SU-DHL-6 (cell line): ENCODE measurements around the gene SYCN.

Experiments
- EZH2phosphoT487 ChIP-seq: fragments of 200-600 bp; sonication (generic), shearing (Covaris generic); conservative IDR thresholded peaks from 2 replicates; pipeline ENCODE4 v1.6.1; 2018; ENCODE audit warnings: mild to moderate bottlenecking, antibody characterized with exemption, low read length, moderate library complexity, mixed read lengths
- TF ChIP-seq, protein P1 (sequence below): fragments of 200-600 bp; sonication (generic); IDR thresholded peaks from one replicate; pipeline ENCODE4 v1.5.1; 2017; ENCODE audit warnings: antibody characterized with exemption, mild to moderate bottlenecking, low read length, moderate library complexity; ENCODE audit not compliant: insufficient read depth, poor library complexity, severe bottlenecking

DNA sequence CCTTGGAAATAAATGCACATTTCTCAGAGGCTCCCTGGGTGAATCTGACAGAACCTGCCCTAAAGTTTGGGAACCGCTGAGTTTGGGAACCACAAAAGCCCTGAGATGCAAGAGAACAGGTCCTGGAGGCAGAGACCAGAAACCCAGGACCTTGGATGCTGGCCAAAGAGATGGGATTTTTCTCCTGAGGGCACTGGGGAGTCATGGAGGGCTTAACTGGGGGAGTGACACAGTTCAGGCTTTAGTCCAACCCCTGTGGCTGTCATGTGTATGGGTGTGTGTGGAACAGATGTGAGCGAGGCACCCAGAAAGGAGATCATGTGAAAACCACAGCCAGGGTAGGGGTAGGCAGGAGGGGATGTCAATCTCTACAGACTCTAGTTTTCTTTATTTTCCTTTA lies 11.2 kb downstream of the SYCN start:
- TF ChIP-seq, protein P1, sequence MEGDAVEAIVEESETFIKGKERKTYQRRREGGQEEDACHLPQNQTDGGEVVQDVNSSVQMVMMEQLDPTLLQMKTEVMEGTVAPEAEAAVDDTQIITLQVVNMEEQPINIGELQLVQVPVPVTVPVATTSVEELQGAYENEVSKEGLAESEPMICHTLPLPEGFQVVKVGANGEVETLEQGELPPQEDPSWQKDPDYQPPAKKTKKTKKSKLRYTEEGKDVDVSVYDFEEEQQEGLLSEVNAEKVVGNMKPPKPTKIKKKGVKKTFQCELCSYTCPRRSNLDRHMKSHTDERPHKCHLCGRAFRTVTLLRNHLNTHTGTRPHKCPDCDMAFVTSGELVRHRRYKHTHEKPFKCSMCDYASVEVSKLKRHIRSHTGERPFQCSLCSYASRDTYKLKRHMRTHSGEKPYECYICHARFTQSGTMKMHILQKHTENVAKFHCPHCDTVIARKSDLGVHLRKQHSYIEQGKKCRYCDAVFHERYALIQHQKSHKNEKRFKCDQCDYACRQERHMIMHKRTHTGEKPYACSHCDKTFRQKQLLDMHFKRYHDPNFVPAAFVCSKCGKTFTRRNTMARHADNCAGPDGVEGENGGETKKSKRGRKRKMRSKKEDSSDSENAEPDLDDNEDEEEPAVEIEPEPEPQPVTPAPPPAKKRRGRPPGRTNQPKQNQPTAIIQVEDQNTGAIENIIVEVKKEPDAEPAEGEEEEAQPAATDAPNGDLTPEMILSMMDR, result no peak
- TF ChIP-seq EZH2phosphoT487, result no peak
